ENCODE measurements around the gene YEATS2. TPM values are rescaled to one million over a fixed set of nuclear protein-coding genes. Genes with fewer than 3 reads are reported as not detected.

Gene YEATS2
- total RNA-seq, 1 donor from 2014 or later: 45.3 TPM

DNA sequence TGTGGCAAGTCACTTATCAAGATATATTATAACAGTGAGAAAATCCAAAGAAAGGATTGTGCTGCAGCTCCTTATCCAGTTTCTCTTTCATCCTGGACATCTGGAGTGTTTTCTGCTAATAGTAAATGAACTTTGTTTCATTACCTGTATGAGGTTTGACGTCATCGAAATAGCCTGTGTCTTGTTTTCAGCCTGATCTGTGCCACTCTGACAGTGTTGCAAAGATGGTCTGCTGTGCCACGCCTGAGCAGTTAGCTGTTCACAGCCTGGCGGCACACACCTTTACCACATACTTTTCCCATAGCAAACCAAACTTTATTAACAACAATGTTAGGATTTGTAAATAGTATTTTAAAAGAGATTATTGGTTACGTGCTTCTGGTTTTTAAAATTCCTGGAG, 34.0 kb downstream of the YEATS2 start:
- no peak overlapping the region for H3K4me2 ChIP-seq (ENCODE audit: low read length)
- Mint-ChIP-seq H3K9me3 (ENCODE audit: unreplicated experiment) (no peaks in the 10 kb centered on the region), H3K4me3 (ENCODE audit: unreplicated experiment) (no peak overlapping the region), H3K27ac (ENCODE audit: unreplicated experiment) (no peak overlapping the region), H3K4me1 (ENCODE audit: low read depth, unreplicated experiment) (peaks cover 21% of the 10 kb centered on the region), H3K36me3 (ENCODE audit: low read depth, unreplicated experiment) (peaks cover 26% of the 10 kb centered on the region), H3K27me3 (ENCODE audit: low read depth, unreplicated experiment) (no peaks in the 10 kb centered on the region)
- H3K9me3 ChIP-seq (ENCODE audit: insufficient read depth, low read depth, low read length): no peaks in the 10 kb centered on the region
- H3K27me3 ChIP-seq (ENCODE audit: insufficient read depth, low read length): no peaks in the 10 kb centered on the region
- H3K4me1 ChIP-seq (ENCODE audit: insufficient read depth, low read length): peaks cover 16% of the 10 kb centered on the region
- peaks cover 39% of the 10 kb centered on the region for H3K36me3 ChIP-seq (ENCODE audit: insufficient read depth, low read length)
- DNase-seq (ENCODE audit: low read depth) (no peak), FAIRE-seq (no peak)
- H2AFZ ChIP-seq (ENCODE audit: low read depth, low read length): no peak overlapping the region
- TF ChIP-seq, protein P1, sequence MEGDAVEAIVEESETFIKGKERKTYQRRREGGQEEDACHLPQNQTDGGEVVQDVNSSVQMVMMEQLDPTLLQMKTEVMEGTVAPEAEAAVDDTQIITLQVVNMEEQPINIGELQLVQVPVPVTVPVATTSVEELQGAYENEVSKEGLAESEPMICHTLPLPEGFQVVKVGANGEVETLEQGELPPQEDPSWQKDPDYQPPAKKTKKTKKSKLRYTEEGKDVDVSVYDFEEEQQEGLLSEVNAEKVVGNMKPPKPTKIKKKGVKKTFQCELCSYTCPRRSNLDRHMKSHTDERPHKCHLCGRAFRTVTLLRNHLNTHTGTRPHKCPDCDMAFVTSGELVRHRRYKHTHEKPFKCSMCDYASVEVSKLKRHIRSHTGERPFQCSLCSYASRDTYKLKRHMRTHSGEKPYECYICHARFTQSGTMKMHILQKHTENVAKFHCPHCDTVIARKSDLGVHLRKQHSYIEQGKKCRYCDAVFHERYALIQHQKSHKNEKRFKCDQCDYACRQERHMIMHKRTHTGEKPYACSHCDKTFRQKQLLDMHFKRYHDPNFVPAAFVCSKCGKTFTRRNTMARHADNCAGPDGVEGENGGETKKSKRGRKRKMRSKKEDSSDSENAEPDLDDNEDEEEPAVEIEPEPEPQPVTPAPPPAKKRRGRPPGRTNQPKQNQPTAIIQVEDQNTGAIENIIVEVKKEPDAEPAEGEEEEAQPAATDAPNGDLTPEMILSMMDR (IDR thresholded peaks at IDR 0.05; ENCODE audit: insufficient read depth, low read depth, low read length): no peak
- no peak for TF ChIP-seq EZH2 (IDR thresholded peaks at IDR 0.05; ENCODE audit: insufficient read depth, low read length)
- no peak overlapping the region for H3K4me3 ChIP-seq (ENCODE audit: insufficient read depth, low read depth, low read length)
- peaks cover 19% of the 10 kb centered on the region for H3K79me2 ChIP-seq (ENCODE audit: insufficient read depth, low read length)
- H4K20me1 ChIP-seq (ENCODE audit: insufficient read depth, low read length): peaks cover 18% of the 10 kb centered on the region
- no peak overlapping the region for H3K9ac ChIP-seq (ENCODE audit: low read length)
- H3K27ac ChIP-seq (ENCODE audit: low read depth, low read length): no peak overlapping the region

- H4K20me1 ChIP-seq (ENCODE audit: insufficient read depth, low read length): peaks cover 19% of the 10 kb centered on the region
- H3K4me2 ChIP-seq (ENCODE audit: low read length): no peak overlapping the region
- peaks cover 35% of the 10 kb centered on the region for H3K36me3 ChIP-seq (ENCODE audit: insufficient read depth, low read length)
- H3K4me1 Mint-ChIP-seq (ENCODE audit: low read depth, unreplicated experiment): peaks cover 21% of the 10 kb centered on the region
- no peak overlapping the region for H2AFZ ChIP-seq (ENCODE audit: low read depth, low read length)
- no peaks in the 10 kb centered on the region for H3K27me3 Mint-ChIP-seq (ENCODE audit: low read depth, unreplicated experiment)
- peaks cover 16% of the 10 kb centered on the region for H3K4me1 ChIP-seq (ENCODE audit: insufficient read depth, low read length)
- H3K36me3 Mint-ChIP-seq (ENCODE audit: low read depth, unreplicated experiment): peaks cover 24% of the 10 kb centered on the region
- no peak overlapping the region for H3K4me3 ChIP-seq (ENCODE audit: insufficient read depth, low read depth, low read length)
- H3K27ac ChIP-seq (ENCODE audit: low read depth, low read length): no peak overlapping the region
- H3K27ac Mint-ChIP-seq (ENCODE audit: unreplicated experiment): no peak overlapping the region
- H3K9me3 ChIP-seq (ENCODE audit: insufficient read depth, low read depth, low read length): no peaks in the 10 kb centered on the region
- DNase-seq (ENCODE audit: low read depth) (no peak), FAIRE-seq (no peak)
- no peak overlapping the region for H3K4me3 Mint-ChIP-seq (ENCODE audit: unreplicated experiment)
- no peaks in the 10 kb centered on the region for H3K27me3 ChIP-seq (ENCODE audit: insufficient read depth, low read length)
- no peak for TF ChIP-seq EZH2 (IDR thresholded peaks at IDR 0.05; ENCODE audit: insufficient read depth, low read length)
- TF ChIP-seq, protein P1 (IDR thresholded peaks at IDR 0.05; ENCODE audit: insufficient read depth, low read depth, low read length): no peak
- no peak overlapping the region for H3K9ac ChIP-seq (ENCODE audit: low read length)
- H3K9me3 Mint-ChIP-seq (ENCODE audit: unreplicated experiment): no peaks in the 10 kb centered on the region
- H3K79me2 ChIP-seq (ENCODE audit: insufficient read depth, low read length): peaks cover 19% of the 10 kb centered on the region
Observed at GRCh38 chr3:183733553-183733952, 36.0 kb downstream of the YEATS2 start.

DNA sequence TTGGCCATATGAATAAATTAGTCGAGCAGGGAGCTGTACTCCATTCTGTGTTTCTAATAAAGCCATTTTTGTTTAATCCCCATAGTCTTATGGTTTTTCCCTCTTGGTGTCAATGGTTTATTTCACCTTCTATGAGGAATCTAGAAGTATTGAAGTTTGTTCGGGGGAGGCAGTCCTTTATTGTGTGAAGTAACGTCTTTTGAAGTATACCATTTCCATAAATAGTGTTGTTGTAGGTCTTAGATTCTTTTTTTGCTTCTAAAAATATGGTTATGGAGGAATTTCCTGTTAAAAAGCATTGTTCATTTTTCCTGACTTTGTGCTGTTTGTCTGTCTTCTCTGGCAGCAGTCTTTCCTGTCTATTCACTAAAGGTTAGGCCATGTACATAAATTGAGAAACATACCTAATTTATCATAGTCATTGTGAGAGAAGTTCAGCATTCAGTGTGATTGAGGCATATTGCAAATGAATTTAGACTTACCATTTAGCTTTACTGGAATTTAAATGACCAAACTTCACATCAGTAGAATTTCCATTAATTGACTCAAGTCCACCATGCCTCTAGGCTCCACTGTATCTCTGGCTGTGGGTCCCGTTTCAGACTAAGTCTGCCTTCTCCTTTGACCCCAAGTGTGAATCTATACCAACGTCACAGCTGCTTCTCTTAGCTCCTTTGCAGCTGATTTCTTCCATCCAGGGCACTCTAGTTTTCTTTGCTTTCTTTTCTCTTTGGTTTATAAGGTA, 37.3 kb downstream of the YEATS2 start:
- H3K4me3 ChIP-seq (ENCODE audit: insufficient read depth, low read depth, low read length): no peak overlapping the region
- H3K27me3 ChIP-seq (ENCODE audit: insufficient read depth, low read length): no peaks in the 10 kb centered on the region
- H3K36me3 ChIP-seq (ENCODE audit: insufficient read depth, low read length): peaks cover 32% of the 10 kb centered on the region
- H3K27ac ChIP-seq (ENCODE audit: low read depth, low read length): peak overlapping the region; percentile 40
- H3K79me2 ChIP-seq (ENCODE audit: insufficient read depth, low read length): peaks cover 19% of the 10 kb centered on the region
- Mint-ChIP-seq H3K36me3 (ENCODE audit: low read depth, unreplicated experiment) (peaks cover 22% of the 10 kb centered on the region), H3K27ac (ENCODE audit: unreplicated experiment) (no peak overlapping the region), H3K4me3 (ENCODE audit: unreplicated experiment) (no peak overlapping the region), H3K27me3 (ENCODE audit: low read depth, unreplicated experiment) (no peaks in the 10 kb centered on the region), H3K4me1 (ENCODE audit: low read depth, unreplicated experiment) (peaks cover 21% of the 10 kb centered on the region), H3K9me3 (ENCODE audit: unreplicated experiment) (no peaks in the 10 kb centered on the region)
- peaks cover 16% of the 10 kb centered on the region for H3K4me1 ChIP-seq (ENCODE audit: insufficient read depth, low read length)
- no peaks in the 10 kb centered on the region for H3K9me3 ChIP-seq (ENCODE audit: insufficient read depth, low read depth, low read length)
- H4K20me1 ChIP-seq (ENCODE audit: insufficient read depth, low read length): peaks cover 19% of the 10 kb centered on the region
- H2AFZ ChIP-seq (ENCODE audit: low read depth, low read length): no peak overlapping the region
- peak overlapping the region; percentile 0 for H3K4me2 ChIP-seq (ENCODE audit: low read length)
- peak; percentile 38 for DNase-seq (ENCODE audit: low read depth)
- TF ChIP-seq, protein P1 (IDR thresholded peaks at IDR 0.05; ENCODE audit: insufficient read depth, low read depth, low read length): no peak
- TF ChIP-seq EZH2 (IDR thresholded peaks at IDR 0.05; ENCODE audit: insufficient read depth, low read length): no peak
- peak; percentile 34 for FAIRE-seq
- no peak overlapping the region for H3K9ac ChIP-seq (ENCODE audit: low read length)

All from astrocyte (in vitro differentiated cells and primary cell).